ENCODE data around the gene NIT2. TPM values are rescaled to one million over a fixed set of nuclear protein-coding genes. Genes with fewer than 3 reads are reported as not detected.

Gene NIT2
- total RNA-seq, 1 donor from 2014 or later: 33.9 TPM

DNA sequence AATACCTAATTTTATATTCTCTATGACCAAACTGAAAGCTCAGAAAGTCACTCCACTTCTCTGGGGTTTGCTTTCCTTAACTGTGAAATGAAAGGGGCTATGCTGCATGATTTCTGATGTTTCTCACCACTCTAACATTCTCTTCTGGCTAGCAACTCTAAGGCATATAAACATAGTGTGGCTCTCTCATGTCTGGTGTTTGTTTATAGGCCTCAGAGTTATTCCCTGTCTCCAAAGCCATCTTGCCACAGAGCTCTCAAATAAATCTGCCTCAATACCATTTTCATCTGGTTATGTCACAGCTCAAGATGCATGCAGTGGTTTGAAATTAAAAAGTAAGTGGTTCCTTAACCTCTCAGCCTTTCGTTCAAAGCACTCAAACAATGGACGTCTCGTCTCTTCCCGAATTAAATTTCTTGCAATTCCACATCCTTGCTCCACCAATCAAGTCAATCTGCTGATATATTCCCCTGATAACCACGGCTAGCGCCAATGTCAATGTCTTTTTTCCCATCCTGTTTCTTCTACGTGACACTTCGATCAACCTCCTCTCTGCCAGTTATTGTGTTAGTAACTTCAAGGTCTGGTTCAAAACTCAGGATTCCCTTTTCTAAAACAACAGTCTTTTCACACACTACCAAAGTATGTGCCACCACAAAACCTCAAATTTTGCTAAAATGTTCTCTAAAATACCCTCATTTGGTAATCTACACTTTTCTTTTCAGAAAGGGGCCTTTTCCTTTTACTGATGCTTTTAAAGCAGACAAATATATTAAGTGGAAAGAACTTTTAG, 50.4 kb downstream of the NIT2 start:
- Histone ChIP-seq H3K36me3 (peaks cover 63% of the 10 kb centered on the region), H3K27me3 (ENCODE audit: low read depth) (no peaks in the 10 kb centered on the region), H3K4me1 (no peaks in the 10 kb centered on the region), H3K27ac (no peak overlapping the region), H3K4me3 (no peak overlapping the region), H3K9me3 (peaks cover 12% of the 10 kb centered on the region)
- ATAC-seq: no peak
- DNase-seq: no peak
- intact Hi-C loops (cut with DNase I): no loop called here
- TF ChIP-seq, protein P1, sequence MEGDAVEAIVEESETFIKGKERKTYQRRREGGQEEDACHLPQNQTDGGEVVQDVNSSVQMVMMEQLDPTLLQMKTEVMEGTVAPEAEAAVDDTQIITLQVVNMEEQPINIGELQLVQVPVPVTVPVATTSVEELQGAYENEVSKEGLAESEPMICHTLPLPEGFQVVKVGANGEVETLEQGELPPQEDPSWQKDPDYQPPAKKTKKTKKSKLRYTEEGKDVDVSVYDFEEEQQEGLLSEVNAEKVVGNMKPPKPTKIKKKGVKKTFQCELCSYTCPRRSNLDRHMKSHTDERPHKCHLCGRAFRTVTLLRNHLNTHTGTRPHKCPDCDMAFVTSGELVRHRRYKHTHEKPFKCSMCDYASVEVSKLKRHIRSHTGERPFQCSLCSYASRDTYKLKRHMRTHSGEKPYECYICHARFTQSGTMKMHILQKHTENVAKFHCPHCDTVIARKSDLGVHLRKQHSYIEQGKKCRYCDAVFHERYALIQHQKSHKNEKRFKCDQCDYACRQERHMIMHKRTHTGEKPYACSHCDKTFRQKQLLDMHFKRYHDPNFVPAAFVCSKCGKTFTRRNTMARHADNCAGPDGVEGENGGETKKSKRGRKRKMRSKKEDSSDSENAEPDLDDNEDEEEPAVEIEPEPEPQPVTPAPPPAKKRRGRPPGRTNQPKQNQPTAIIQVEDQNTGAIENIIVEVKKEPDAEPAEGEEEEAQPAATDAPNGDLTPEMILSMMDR (IDR thresholded peaks at IDR 0.05): no peak

DNA sequence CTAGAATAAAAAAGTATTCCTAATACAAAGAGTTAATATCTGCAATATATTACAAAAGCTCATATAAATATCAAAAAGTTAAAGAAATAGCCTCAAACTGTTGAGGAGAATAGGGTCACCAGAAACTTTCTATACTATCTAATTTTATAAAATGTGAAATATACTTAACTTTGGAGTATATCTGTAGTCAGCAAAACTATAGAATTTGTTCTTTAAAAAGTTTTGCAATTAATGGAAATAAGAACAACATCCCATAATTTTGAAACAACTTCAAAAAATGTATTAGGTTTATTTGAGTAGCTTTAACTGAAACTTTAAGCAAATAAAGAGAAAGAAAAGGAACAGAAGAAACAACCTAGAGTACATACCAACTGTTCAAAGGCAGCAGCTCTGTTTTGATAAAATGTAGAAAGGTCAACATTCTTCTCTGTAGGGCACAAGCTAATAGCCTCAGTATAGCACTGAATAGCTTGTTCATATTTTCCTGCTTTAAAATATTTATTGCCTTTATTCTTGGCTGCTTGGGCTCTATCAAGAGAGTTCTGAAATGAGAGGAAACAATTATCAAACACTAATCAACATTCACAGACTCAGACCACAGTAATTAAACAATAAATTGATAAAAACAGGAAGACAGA, 52.0 kb downstream of the NIT2 start:
- ATAC-seq: peak in 1 of 2 donors; percentile 51
- no peak for DNase-seq

DNA sequence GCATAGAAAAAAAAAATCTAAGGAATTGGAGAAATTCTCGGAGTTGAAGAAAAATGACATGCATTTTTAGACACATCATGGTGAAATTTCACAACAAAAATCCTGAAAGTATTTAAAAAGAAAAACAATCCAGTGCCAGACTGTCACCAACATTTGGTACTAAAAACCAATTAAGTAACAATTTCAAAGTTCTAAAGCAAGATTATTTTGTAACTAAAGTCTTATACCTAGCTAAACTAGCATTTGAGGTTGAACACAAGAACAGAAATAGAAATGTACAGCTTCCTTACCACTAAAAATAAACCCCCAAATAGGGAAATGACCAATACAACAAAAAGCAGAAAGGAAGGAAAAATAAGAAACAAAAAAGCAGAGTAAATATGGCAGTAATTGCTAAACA, 54.5 kb downstream of the NIT2 start:
- TF ChIP-seq, protein P1 (IDR thresholded peaks at IDR 0.05): no peak
- H3K36me3 ChIP-seq: peaks cover 22% of the 10 kb centered on the region
- no peaks in the 10 kb centered on the region for H3K27me3 ChIP-seq (ENCODE audit: low read depth)
- DNase-seq (no peak), ATAC-seq (no peak)
- no peak overlapping the region for H3K4me3 ChIP-seq
- H3K4me1 ChIP-seq: no peaks in the 10 kb centered on the region
- intact Hi-C loops (cut with DNase I): no loop called here
- H3K9me3 ChIP-seq: peaks cover 12% of the 10 kb centered on the region
- H3K27ac ChIP-seq: no peak overlapping the region

More for the DNA sequence above, 52.0 kb downstream of the NIT2 start:
- TF ChIP-seq, protein P1 (IDR thresholded peaks at IDR 0.05): no peak
- H3K4me1 ChIP-seq: no peaks in the 10 kb centered on the region
- no peak overlapping the region for H3K4me3 ChIP-seq
- H3K27me3 ChIP-seq (ENCODE audit: low read depth): no peaks in the 10 kb centered on the region
- peaks cover 12% of the 10 kb centered on the region for H3K9me3 ChIP-seq
- H3K36me3 ChIP-seq: peaks cover 46% of the 10 kb centered on the region
- no peak overlapping the region for H3K27ac ChIP-seq
- intact Hi-C loops (cut with DNase I): no loop called here

DNA sequence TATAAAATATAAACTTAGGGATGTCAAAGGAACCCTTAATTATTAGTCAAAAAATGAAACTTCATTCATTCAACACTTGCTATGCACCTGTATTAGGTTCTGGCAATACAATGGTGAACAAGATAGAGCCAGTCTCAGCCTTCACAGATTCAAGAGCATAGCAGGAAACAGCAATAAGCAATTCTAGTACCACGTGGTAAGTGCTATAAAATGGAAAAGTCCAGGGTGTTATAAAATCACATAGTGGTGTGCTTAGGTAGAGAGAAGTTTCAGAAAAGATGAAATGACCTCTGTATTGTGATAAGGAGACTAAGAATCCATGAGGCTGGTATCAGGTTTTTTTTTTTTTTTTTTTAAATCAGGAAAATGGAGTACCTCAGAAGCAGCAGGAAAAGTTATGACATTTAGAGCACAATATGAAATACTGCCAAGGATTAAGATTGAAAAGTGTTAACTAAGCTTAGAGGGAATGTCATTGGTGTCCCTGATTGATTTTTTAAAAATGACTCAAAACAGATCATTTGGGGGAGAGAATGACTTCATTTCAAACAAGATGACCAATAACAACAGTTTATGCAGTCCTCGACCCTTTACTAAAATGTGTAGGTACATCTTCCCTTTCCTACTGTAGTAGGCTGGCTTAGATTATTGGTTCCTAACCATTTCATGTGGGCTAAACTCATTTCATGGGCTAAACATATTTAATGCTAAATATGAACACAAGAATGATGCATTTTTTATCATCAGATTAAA, 61.3 kb downstream of the NIT2 start:
- Histone ChIP-seq H3K27ac (no peak overlapping the region), H3K9me3 (no peaks in the 10 kb centered on the region), H3K4me3 (no peak overlapping the region), H3K27me3 (ENCODE audit: low read depth) (no peaks in the 10 kb centered on the region), H3K36me3 (no peaks in the 10 kb centered on the region), H3K4me1 (peaks cover 15% of the 10 kb centered on the region)
- no peak for DNase-seq
- TF ChIP-seq, protein P1 (IDR thresholded peaks at IDR 0.05): no peak
- ATAC-seq: no peak
- intact Hi-C loops (cut with DNase I): no loop called here

DNA sequence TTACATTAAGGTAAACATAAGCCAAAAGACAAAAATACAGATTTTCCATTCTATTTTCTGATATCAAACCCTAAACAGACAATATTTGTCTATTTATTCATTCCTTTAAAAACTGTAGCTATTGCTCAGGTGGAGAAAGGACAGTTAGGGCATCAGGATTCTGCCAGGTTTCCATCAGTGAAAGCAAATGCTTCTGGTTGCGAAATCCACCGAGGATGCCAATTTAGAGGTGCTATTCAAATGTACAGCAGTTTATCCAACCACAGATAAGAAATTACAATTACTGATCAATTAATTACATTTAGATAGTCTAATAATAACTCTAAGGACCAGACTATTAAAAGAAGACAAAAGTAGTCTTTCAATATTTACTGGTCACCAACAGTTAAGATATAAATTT, 62.4 kb downstream of the NIT2 start:
- intact Hi-C loops (cut with DNase I): no loop called here
- no peak for DNase-seq
- Histone ChIP-seq H3K4me1 (peaks cover 18% of the 10 kb centered on the region), H3K36me3 (no peaks in the 10 kb centered on the region), H3K9me3 (no peaks in the 10 kb centered on the region), H3K27me3 (ENCODE audit: low read depth) (no peaks in the 10 kb centered on the region), H3K4me3 (no peak overlapping the region), H3K27ac (no peak overlapping the region)
- ATAC-seq: no peak
- TF ChIP-seq, protein P1 (IDR thresholded peaks at IDR 0.05): no peak
